Stromal cell of bone marrow (primary cell): Measurements from ENCODE around the gene CCN6.

ENCODE experiments used
- DNase-seq: peaks from one replicate; pipeline ENCODE4 v3.0.0-alpha.2; 2012; ENCODE audit warnings: low read depth

Gene CCN6

DNA sequence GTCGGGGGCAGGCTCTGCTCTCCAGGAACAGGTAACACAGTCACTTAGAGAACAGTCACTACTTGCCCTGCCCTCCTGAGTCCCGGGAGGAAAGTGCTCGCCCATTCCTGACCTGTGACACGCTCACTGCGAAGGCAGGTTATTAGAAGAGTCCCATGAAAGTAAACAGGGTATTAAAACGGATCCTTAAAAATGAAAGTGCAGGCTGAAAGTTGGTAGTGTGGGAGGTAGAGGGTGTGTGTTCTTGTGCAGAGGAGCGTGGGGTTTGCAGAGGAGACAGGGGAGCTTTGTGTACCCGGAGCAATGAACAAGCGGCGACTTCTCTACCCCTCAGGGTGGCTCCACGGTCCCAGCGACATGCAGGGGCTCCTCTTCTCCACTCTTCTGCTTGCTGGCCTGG lies at the start of gene CCN6:
Gene CCN6, plus strand, starts transcription at position 104 of the 400 bp plus-strand sequence. Its CDS starts 254 bp downstream, at position 358.
- DNase-seq = no peak

DNA sequence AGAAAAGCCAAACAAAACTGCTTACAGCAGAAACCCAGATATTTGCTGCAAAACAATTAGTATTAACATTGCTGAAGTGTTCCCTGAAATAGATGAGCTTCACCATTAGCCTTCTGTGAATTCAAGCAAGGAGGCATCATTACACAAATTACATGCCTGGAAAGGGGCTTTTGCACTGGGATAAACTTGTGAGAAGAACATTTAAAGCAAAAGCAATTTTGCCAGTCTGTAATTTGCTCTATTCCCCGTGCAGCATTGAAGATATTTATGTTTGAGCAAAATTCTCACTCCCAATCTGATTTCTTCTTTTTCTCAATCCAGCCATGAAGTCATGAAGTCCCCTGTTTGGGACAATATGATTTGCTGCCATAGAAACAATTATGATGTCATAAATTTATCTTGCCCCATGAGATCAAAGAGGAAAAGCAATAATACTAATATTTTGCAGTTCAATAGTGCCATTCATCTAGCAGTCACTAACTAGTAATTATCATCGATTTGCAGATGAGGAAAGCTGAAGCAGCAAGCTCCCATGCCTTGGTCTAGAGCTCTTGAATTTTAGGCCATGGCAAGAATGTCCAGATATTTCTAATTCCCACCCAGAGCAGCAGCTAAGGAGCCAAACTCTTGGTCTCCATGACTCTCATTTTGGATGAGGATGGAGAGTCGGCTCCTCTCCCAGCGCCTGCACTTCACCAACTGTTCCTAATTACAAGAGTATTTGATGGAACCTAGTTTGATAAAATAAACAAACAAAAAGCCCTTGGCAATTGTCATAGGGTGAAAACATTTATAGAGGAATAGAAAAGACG lies 49.5 kb upstream of the CCN6 start:
- DNase-seq = no peak

DNA sequence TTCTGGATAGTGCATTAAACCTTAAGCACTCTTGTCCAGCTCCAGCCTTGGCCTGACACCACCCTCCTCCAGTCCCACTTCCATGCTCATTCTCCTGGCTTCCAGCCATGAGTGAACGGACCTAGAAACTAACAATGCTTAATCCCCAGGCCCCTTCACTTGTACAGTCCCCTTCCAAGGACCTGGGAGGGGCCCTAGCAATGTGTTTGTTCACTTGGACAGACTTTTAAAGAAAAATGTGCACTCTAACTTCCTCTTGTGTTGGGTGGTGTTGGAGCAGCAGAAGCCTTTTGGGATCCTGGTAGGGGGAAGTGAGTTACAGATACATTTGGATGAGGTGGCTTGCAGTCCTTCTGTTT lies 48.9 kb upstream of the CCN6 start:
- DNase-seq = no peak

DNA sequence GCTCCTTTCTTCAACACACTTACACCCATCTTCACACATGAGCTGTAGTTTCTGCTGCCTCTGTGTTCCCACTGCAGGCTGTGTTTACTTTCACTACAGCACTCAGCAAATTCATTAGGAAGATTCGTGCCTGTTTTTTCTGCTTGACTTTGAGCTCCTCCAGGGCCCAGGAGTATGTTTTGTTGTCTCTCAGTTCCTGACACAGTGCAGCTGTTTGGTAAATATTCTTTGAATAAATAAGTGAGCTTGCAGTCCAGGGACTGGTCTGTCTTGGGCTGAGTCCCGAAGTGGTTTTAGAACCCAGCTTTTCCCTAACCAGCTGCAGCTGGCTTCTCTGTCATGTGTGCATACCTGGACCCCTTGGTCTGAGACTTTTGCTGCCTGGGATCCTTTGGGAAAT lies 46.6 kb upstream of the CCN6 start:
- DNase-seq = no peak

DNA sequence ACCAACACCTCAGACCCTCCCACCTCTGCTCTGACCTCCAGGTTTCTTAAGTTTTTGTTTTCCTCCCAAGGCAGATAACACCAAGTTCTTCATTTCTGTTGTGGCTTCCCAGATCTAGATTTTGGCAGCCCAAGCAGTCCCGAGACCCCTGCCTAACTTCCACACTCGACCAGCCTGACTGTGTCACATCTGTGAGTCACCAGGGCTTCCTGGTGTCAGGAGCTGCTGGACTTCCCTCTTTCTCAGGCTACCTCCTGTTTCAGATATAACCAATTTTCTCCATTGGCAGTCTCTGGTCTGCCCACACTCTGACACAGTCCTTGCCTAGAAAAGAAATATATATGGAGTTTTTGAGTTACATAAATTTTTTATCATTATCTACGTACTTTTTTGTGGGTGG lies 46.1 kb upstream of the CCN6 start:
- no peak for DNase-seq

DNA sequence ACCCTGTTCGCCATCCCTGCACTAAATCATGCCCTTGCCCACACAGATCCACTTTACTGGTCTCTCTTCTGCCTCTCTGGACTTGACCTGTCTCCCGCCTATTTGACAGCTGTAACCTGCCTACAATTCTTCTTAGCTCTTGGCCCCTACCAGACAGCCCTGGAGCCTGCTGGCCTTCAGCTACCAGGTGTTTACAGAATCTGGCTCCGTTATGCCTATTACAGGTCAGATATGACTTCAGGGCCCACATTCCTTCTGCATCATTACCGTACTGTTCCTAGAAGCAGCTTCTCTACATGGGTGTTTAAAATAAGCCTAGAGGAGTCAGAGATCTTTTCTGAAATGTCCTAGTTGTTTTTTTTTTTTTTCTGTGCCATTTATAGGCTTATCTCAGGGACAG lies 45.4 kb upstream of the CCN6 start:
- no peak for DNase-seq

DNA sequence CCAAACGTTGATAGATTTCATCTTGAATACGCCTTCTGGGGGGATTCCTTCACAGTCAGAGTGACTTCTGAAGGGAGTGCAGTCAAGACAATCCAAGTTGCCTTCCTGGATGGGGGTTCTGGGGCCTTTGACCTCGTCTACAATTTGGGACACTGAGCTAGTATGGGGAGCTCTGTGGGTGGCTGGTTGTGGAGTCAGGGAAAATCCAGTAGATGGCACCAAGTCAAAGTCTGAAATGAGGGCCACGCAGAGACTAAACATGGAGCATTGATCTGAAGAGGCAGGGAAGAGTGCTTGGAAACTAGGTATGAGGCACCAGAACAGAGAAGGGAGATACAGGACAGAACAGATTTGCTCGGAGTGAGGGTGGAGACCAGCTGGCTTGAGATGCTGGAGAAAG lies 43.6 kb upstream of the CCN6 start:
- DNase-seq = no peak

DNA sequence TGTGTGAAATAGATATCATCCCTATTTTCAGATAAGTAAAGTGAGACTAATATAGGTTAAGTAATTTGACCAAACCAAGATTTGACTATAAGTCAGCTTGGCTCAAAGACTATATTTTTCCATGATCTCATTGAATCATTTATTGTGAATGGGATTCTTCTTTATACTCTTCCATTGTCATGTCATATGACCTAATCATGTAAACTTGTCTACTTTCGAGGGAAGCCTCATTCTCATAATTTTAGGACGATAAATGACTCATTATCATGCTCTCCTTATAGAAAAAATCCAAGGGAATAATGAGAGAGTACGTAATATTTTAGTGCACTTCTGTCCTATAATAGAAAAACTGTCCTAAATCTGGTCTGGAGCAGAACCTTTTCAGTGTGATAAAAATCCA lies 40.9 kb upstream of the CCN6 start:
- DNase-seq = no peak

DNA sequence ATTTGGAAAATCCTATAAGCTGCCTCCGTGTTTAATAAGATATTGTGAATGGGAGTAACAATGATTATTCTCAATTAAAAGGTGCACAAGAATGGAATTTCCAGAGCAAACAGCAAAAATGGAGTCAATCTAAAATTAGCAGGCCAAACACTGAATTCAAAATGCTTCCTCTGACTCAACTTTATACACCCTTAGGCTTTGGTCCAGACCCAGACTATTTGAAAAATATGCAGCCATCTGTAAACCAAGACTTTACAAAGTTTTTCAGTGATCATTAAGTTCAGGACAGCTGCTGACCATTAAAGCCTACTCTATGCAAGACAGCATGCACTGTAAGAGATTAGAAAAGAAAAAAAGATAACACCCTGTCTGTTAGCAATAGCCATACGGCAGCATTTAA lies 39.4 kb upstream of the CCN6 start:
- peak; percentile 61 for DNase-seq

DNA sequence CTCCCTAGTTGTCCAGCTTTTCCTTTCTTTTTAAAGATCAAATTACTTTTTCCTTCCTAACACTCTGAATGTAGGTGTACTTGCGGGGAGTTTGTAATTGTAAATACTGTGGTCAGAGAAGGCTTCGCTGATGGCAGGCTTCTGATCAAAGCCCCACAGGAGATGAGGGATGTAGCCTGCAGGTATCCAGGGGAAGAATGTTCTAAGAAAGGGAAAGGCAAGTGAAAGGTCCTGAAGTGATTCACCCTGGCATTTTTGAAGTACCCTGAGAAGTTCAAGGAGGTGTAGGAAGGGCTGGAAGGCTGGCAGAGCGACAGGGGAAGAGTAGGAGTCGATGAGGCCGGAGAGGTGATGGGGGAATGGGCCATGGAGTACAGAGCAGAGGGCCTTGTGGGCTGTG lies 38.2 kb upstream of the CCN6 start:
- no peak for DNase-seq

DNA sequence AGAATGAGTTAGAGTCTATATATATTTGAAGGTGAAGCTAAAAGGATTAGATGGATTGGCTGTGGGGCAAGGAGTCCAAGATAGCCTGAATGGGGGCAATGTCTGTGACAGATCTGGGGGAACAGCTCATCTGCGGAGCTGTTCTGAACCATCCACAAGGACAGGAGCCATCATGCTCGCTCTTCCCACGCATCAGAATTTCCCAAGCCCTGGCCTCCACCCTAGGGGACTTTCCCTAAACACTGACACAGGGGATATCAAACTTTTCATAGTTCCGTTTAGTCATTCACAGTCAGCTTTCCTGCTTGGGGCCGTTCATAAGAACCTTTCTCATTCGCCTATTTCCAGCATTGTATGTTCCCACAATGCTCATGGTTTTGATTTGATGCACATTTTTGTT lies 37.6 kb upstream of the CCN6 start:
- peak; percentile 72 for DNase-seq

DNA sequence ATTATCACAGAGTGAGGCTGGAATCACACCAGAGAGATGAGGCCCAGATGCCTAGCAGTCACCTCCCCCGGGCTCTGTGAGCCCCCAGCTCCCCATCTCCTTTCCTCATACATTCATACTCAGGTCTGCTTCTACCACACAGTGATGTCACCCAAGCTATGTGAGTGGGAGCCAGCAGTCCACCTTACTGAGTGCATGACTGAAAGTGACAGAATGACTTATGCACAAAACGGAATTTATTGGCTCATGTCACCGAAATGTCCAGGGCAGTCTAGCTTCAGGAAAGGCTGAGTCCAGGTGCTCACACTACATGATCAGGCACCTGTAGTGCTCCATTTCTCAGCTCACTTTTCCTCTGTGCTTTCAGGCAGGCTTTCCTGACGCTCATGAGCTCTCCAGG lies 36.7 kb upstream of the CCN6 start:
- DNase-seq = no peak

DNA sequence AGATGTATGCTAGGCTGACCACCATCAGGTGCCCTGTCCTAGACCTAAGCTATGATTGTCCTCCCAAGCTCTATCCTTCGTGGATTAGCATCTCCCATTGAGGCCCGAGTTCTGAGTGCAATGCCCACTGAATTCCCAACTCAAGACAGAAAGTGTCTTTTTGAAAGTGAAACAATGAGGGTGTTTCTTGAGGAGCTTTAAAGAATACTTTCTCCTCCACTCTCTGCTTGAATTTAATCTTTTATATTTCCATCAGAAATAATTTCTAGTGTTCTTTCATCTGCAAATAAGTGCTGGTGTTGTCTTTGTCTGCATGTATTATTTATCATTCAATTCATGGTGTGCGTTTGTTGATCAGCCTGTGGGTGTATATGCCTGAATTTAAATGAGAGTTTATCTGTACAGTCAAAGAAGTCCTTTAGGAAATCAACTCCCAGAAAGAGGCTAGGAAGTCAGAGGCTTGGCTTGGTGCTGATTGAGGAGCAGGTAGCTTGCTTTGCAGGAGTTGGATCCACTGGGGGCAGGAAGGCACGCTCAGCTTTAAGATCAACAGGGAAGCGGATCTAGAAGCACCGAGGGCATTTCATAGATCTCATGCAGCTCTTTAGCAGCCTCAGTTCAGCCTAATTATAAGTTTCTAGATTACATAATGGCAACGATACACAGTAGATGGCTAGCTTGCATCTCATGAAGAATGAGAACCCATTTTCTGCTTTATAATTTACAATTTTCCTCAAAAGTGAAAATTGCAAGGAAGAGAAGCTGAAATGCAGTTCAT lies 36.0 kb upstream of the CCN6 start:
- no peak for DNase-seq

DNA sequence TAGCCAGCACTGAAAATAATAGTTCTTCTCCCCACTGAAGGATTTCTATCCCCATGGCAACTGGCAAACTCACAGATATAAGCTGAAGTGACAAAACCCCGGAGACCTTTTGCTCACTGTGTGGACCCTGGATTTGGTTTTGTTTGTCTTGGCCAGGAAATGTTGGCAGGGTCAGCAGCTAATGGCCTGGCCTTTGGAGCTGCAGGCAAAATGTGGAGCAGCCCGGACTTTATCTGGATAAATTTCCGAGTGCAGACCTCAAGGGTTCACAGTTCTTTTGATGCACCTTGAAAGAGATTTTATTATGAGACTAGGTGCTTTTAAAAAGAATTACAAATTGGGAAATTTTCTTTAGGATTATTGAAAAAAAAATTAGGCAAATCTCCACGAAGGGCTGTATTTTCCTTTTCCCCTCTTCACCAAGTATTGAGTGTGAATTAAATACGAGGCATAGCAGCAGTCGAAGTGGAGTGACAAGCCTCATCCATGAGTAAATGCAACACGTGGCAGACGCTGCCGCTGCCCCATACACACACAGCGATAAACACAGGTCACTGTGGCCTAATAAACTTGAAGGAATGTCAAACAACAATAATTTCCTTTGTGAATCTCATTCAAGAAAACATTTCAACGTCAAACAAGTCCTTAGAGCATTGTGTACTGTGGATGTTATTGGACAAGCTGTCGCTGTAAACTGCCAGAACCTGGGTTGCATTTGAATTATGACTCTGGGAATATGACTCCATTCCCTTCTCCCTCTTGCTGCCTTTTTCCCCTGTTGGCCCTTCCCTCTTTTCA lies 35.1 kb upstream of the CCN6 start:
- peak; percentile 62 for DNase-seq

DNA sequence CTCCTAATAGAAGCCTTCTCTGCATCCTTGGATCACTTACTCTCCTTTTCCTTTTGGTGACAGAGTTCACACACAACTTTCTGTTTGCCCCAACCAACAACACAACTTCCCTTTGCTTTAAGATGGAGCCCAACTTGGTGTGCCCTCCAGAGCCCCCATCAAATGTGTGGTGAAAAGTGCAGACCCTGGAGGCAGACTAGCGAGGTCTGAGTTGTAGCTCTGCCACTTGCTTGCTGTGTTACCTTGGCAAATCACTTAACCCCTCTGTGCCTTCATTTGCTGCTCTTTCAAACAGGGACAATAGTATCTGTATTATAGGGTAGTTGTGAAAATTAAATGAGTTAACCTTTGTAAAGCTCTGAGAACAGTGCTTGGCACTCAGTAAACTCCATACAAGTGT lies 34.3 kb upstream of the CCN6 start:
- no peak for DNase-seq

DNA sequence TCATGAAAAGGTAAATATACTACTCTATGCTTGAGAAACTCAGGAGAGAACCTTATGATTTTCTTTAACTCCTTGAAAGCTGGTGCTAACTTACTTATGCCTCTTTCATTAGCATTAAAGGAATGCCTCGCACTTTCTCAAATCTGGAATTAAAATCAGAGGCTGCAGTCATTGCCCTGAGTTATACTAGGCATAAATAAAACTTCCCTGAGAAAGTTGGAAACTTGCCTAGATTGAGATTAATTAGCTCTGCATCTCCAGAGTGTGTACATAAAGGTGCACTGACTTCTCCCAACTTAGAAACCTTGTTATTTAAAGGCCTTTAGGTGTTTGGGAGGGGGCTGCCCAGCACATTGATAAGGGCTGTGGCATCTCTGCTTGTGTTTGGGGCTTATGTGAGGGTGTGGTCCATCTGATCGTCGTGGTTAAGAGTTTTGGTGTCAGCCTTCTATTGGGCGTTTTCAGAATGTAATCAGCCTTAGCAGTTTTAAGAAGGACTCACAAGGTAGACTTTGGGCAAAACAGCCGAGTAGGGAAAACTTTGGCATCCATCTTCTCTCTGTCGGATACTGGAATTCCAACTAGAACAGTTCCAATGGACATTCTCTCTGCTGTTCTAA lies 32.1 kb upstream of the CCN6 start:
- DNase-seq = no peak

DNA sequence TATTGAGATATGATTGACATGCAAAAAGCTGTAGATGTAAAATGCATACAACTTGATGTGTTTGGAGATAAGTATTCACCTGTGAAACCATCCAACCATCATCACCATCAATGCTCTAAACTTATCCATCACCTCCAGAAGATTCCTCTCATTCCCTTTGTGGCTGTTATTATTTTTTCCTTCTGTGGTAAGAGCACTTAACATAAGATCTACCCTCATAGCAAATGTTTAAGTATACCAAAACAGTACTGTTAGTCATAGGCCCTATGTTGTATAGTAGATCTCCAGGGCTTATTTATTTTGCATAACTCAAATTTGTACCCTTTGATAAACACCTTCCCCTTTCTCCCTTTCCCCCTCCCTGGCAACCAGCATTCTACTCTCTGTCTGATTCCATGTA lies 31.2 kb upstream of the CCN6 start:
- no peak for DNase-seq

DNA sequence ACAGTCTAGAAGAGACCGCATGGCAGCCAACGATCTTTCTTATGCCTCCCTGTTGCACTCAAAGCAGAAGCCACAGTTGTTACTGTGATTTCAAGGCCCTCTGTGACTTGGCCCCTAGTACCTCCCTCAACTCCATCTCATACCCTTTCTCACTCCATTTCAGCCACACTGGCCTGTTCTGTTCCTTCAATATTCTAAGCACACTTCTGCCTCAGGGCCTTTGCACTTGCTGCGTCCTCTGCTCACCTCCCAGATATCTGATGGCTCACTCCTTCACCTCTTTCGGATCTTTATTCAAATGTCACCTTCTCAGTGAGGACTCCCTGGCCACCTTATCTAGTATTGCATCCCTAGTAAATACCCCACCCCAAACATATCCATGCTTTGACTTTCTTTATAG lies 29.4 kb upstream of the CCN6 start:
- DNase-seq = no peak

DNA sequence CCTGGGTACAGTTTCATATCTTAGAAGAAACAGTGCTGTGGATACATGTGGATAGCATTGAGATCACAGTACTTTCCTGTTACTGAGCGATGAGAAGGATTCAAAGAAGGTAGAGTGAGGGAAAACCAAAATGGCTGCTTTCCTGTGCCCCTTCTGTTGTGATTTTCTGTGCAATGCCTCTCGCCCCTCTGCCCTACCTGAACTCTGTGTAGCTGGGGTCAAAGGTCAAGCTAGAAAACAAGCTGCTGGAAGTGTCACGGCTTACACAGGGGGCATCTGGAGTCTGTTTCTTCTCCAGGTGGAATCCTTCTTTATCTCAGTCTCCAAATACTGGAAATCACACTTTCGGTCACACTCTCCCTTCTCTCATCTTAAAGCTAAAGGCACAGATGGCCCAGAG lies 27.0 kb upstream of the CCN6 start:
- DNase-seq = no peak

DNA sequence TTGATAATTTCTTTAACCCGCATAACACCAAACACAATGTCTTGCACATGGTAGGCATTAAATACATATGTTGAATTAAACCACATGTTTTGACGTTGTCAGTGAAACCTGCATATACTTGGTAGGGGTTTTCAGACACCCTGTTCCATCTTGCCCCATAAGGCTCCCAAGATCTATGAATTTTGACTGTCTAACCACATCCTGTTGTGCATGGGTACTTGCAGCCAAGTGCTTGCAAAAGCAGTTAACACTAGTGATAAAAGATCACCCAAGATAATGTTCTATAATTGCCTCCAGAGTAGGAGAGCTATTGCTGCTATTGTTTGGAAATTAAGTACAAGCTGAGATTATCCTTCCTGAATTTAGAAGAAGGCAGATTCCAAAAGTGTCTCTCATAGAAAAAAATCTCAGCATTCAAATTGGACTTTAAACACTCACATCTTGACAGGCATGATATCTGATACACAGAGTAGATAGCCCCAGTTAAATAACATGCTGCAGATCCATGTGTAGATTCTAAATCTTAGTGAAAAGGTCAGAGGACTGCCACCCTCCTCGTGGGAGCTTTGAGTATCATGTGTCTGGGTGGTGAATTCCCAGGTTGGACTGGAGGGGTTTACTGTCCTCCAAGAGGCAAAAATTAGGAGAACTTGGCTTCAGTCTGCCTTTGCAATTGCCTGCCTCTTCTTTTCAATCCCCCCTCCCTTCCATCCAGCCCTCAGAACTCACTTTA lies 25.8 kb upstream of the CCN6 start:
- no peak for DNase-seq

DNA sequence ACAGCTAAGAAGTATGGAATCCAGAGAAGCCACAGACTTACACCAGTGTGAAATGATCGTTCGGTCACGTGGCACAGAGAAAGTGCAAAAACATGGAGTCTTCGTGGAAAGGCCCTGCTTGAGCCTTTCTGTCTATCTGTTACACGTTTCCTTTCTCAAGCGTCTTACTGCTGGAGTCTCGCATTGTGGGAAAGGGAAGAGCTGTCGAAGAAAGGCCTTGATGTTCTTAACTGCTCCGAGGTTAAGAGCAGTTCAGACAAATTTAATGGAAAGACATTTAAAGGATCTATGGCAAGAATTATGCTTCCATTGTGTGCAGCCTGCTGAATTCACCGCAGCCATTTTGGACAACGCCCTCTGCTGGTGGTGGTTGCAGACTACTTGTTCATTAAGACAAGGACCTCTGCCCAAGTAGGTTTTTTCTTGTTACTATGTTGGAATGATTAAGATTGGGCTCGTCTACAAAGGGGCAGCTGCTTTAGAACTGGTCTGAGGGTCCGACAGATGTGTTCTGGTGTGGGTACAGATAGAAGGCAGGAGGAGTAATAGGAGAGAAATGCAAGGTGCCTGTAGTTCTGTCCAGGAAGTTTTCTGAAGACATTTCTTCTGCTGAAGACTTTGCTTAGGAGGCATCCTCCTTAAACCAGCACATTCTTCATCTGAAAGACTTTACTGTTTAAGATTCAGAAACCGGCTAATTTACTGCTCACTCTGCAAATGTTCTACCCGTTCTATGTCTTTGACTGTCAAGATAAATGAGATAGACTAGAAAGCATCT lies 24.7 kb upstream of the CCN6 start:
- DNase-seq = no peak
